HCT116 (cell line): ENCODE results near the gene GFOD1. TPM values are rescaled to one million over a fixed set of nuclear protein-coding genes. Genes with fewer than 3 reads are reported as not detected.

Experiments used
- ATAC-seq: fragments of 200-7000 bp; cut with Tn5 transposase; 2 replicates; pipeline ENCODE4 v1.9.1; 2020; ENCODE audit warnings: mild to moderate bottlenecking, moderate library complexity
- BruUV-seq: library from RNA; stranded (reverse); fragments of 400-500 nt; replicated peaks from 2 replicates; lab custom pipeline; 2021; lab: Mats Ljungman, UMichigan
- CTCF ChIA-PET: fragments of 300-600 bp; sonication (Branson Sonifier 250); formaldehyde crosslinking; loops from one replicate; lab custom pipeline; 2021; ENCODE audit warnings: antibody characterized with exemption; lab: Charles Lee
- POLR2A ChIA-PET: fragments of 300-600, 350-600 bp; sonication (Branson Sonifier 250); formaldehyde crosslinking; loops from one replicate; lab custom pipeline; 2021; ENCODE audit warnings: antibody characterized with exemption; lab: Charles Lee
- RAD21 ChIA-PET, 2 experiments: fragments of 300-600 bp; sonication (Branson Sonifier 250); formaldehyde crosslinking; loops; one replicate each; lab custom pipeline; 2023; ENCODE audit warnings: low total read pairs in 2 of 2; ENCODE audit not compliant: uncharacterized antibody in 2 of 2, unreplicated experiment in 2 of 2, low non-redundant PET in 1 of 2; lab: Charles Lee
- DNase-seq: peaks from one replicate; pipeline ENCODE4 v3.0.0-alpha.2; 2010; ENCODE audit warnings: low read depth, low spot score
- H2AFZ ChIP-seq: fragments of 200-600 bp; shearing (Covaris generic), sonication (generic); 2 replicates; pipeline ENCODE4 v1.6.1; 2017; ENCODE audit warnings: low read depth, mixed run types, mixed read lengths, antibody characterized with exemption, low read length; ENCODE audit not compliant: poor library complexity, severe bottlenecking
- H3K27ac ChIP-seq: 2 replicates; pipeline ENCODE4 v1.5.1; 2012; ENCODE audit warnings: low read depth, low read length
- H3K27me3 ChIP-seq: fragments of 200-600 bp; sonication (generic); 2 replicates; pipeline ENCODE4 v1.6.1; 2016; ENCODE audit warnings: mixed run types, low read length, mixed read lengths; ENCODE audit not compliant: insufficient read depth
- H3K36me3 ChIP-seq, 2 experiments: fragments of 200-500 bp in 1 of 2; fragments of 200-600 bp in 1 of 2; sonication (Bioruptor generic) in 1 of 2; sonication (generic) in 1 of 2; 2 replicates each; pipeline versions ENCODE4 v1.5.1 to v1.6.1; 2014 to 2016; ENCODE audit warnings: low read length in 2 of 2, inconsistent platforms in 1 of 2, mixed read lengths in 1 of 2, mixed run types in 1 of 2; ENCODE audit not compliant: insufficient read depth in 2 of 2, control insufficient read depth in 1 of 2
- H3K4me1 ChIP-seq, 2 experiments: fragments of 200-600 bp in 1 of 2; sonication (generic) in 1 of 2; 2 replicates each; pipeline versions ENCODE4 v1.5.1 to v1.6.1; 2012 to 2017; ENCODE audit warnings: low read length in 2 of 2, inconsistent platforms in 1 of 2, mild to moderate bottlenecking in 1 of 2, mixed read lengths in 1 of 2, mixed run types in 1 of 2, moderate library complexity in 1 of 2; ENCODE audit not compliant: insufficient read depth in 2 of 2, control insufficient read depth in 1 of 2
- H3K4me2 ChIP-seq: fragments of 200-600 bp; sonication (generic); 2 replicates; pipeline ENCODE4 v1.6.1; 2017; ENCODE audit warnings: mixed run types, low read length, mixed read lengths
- H3K4me3 ChIP-seq, 2 experiments: fragments of 200-600 bp in 1 of 2; sonication (generic) in 1 of 2; replicated peaks in 1 of 2; 2 replicates each; pipeline ENCODE4 v1.5.1; 2011 to 2016; ENCODE audit warnings: low read length in 2 of 2, control low read depth in 1 of 2, low read depth in 1 of 2, mild to moderate bottlenecking in 1 of 2, mixed read lengths in 1 of 2, mixed run types in 1 of 2
- H3K79me2 ChIP-seq: fragments of 200-600 bp; sonication (generic); 2 replicates; pipeline ENCODE4 v1.6.1; 2017; ENCODE audit warnings: mild to moderate bottlenecking, mixed run types, low read length, moderate library complexity, mixed read lengths; ENCODE audit not compliant: insufficient read depth
- H3K9ac ChIP-seq: fragments of 200-600 bp; sonication (generic); 2 replicates; pipeline ENCODE4 v1.6.1; 2016; ENCODE audit warnings: low read length, mixed read lengths
- H3K9me2 ChIP-seq: fragments of 200-600 bp; sonication (generic), shearing (Covaris generic); 2 replicates; pipeline ENCODE4 v1.6.1; 2017; ENCODE audit warnings: mixed run types, mild to moderate bottlenecking, moderate library complexity; ENCODE audit not compliant: insufficient read depth
- H3K9me3 ChIP-seq, 2 experiments: fragments of 200-500 bp in 1 of 2; fragments of 200-600 bp in 1 of 2; sonication (Bioruptor generic) in 1 of 2; sonication (generic) in 1 of 2; 2 replicates each; pipeline ENCODE4 v1.6.1; 2014 to 2017; ENCODE audit warnings: low read length in 2 of 2, mixed read lengths in 2 of 2, inconsistent platforms in 1 of 2, low read depth in 1 of 2, mild to moderate bottlenecking in 1 of 2, mixed run types in 1 of 2, moderate library complexity in 1 of 2; ENCODE audit not compliant: control insufficient read depth in 1 of 2, insufficient read depth in 1 of 2
- H4K20me1 ChIP-seq: fragments of 200-600 bp; sonication (generic), shearing (Covaris generic); 2 replicates; pipeline ENCODE4 v1.6.1; 2017; ENCODE audit warnings: mixed run types, mild to moderate bottlenecking, moderate library complexity; ENCODE audit not compliant: insufficient read depth
- ATF3 ChIP-seq: IDR thresholded peaks from 2 replicates; pipeline ENCODE4 v1.6.1; 2012
- CBX3 ChIP-seq: IDR thresholded peaks from 2 replicates; pipeline ENCODE4 v1.6.1; 2012; ENCODE audit warnings: low read depth
- CEBPB ChIP-seq: IDR thresholded peaks from 2 replicates; pipeline ENCODE4 v1.6.1; 2012; ENCODE audit warnings: low read depth
- CTCF ChIP-seq, 3 experiments: fragments of 200-600 bp in 1 of 3; sonication (generic) in 1 of 3; IDR thresholded peaks in 2 of 3; conservative IDR thresholded peaks in 1 of 3; 2 replicates each; pipeline ENCODE4 v1.5.1; 2012 to 2017; ENCODE audit warnings: low read depth in 2 of 3, low read length in 2 of 3, antibody characterized with exemption in 1 of 3, borderline replicate concordance in 1 of 3, control low read depth in 1 of 3, mild to moderate bottlenecking in 1 of 3, mixed read lengths in 1 of 3, mixed run types in 1 of 3, moderate library complexity in 1 of 3; ENCODE audit not compliant: insufficient read depth in 1 of 3
- EGR1 ChIP-seq: IDR thresholded peaks from 2 replicates; pipeline ENCODE4 v1.6.1; 2012; ENCODE audit warnings: low read depth
- EZH2 ChIP-seq: fragments of 200-600 bp; sonication (generic); IDR thresholded peaks from 2 replicates; pipeline ENCODE4 v1.6.1; 2017; ENCODE audit warnings: antibody characterized with exemption, mixed run types
- EZH2phosphoT487 ChIP-seq: fragments of 200-600 bp; IDR thresholded peaks from 2 replicates; pipeline ENCODE4 v1.6.1; 2018; ENCODE audit warnings: antibody characterized with exemption, borderline replicate concordance
- FOSL1 ChIP-seq: IDR thresholded peaks from 2 replicates; pipeline ENCODE4 v1.6.1; 2012; ENCODE audit warnings: low read depth
- JUND ChIP-seq: IDR thresholded peaks from 2 replicates; pipeline ENCODE4 v1.6.1; 2012
- RAD21 ChIP-seq: IDR thresholded peaks from 2 replicates; pipeline ENCODE4 v1.6.1; 2012; ENCODE audit warnings: low read depth, mild to moderate bottlenecking
- REST ChIP-seq: IDR thresholded peaks from 2 replicates; pipeline ENCODE4 v1.6.1; 2012; ENCODE audit warnings: low read depth
- SRF ChIP-seq: IDR thresholded peaks from 2 replicates; pipeline ENCODE4 v1.6.1; 2012; ENCODE audit warnings: low read depth
- TCF7L2 ChIP-seq: IDR thresholded peaks from 2 replicates; pipeline ENCODE4 v1.7.0; 2011; ENCODE audit warnings: borderline replicate concordance, inconsistent platforms; ENCODE audit not compliant: insufficient read depth, insufficient read length; ENCODE audit errors: extremely low read depth
- YY1 ChIP-seq: IDR thresholded peaks from 2 replicates; pipeline ENCODE4 v1.6.1; 2011; ENCODE audit warnings: low read length, low read depth, moderate library complexity, mild to moderate bottlenecking; ENCODE audit not compliant: insufficient replicate concordance; ENCODE audit errors: extremely low read depth
- ZFX ChIP-seq: fragments of 450-650 bp; IDR thresholded peaks from 2 replicates; pipeline ENCODE4 v1.6.1; 2017
- ZNF274 ChIP-seq: fragments of 200-500 bp; sonication (Bioruptor generic); IDR thresholded peaks from 2 replicates; pipeline ENCODE4 v1.6.1; 2014; ENCODE audit warnings: mild to moderate bottlenecking, low read depth, low read length, inconsistent platforms
- intact Hi-C: fragments of 100-400 bp; cut with micrococcal nuclease; formaldehyde crosslinking; loops from 2 replicates; pipeline ENCODE4 v1.10.0; 2022
- total RNA-seq: library from RNA; stranded (reverse); gene quantifications from one replicate; pipeline ENCODE4 v1.2.1, GENCODE V29; 2021; ENCODE audit not compliant: unreplicated experiment
- TF ChIP-seq, protein P1 (sequence below): IDR thresholded peaks from 2 replicates; pipeline ENCODE4 v1.6.1; 2012

Gene GFOD1
- total RNA-seq, 1 experiment from 2014 or later: 3.8 TPM

- Histone ChIP-seq H3K9me2 (no peaks in the 10 kb centered on the region), H3K4me1 (peaks cover 0 to 3% of the 10 kb centered on the region in 2 experiments; a peak in 1 of 4 replicates), H3K9ac (no peak overlapping the region), H2AFZ (no peak overlapping the region), H3K27ac (no peak overlapping the region), H3K4me2 (no peak overlapping the region), H3K79me2 (no peaks in the 10 kb centered on the region), H3K9me3 (no peaks in the 10 kb centered on the region), H4K20me1 (no peaks in the 10 kb centered on the region), H3K4me3 (no peak overlapping the region), H3K27me3 (no peaks in the 10 kb centered on the region), H3K36me3 (no peaks in the 10 kb centered on the region)
- DNase-seq (no peak), ATAC-seq (no peak)
- no peak for TF ChIP-seq SRF
- no peak for TF ChIP-seq CEBPB
- no peak for TF ChIP-seq ATF3
- no peak for TF ChIP-seq ZNF274
- TF ChIP-seq, protein P1, sequence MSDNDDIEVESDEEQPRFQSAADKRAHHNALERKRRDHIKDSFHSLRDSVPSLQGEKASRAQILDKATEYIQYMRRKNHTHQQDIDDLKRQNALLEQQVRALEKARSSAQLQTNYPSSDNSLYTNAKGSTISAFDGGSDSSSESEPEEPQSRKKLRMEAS: no peak
- no peak for TF ChIP-seq RAD21
- TF ChIP-seq EGR1: no peak
- TF ChIP-seq REST: no peak
- no peak for TF ChIP-seq FOSL1
- TF ChIP-seq CBX3: no peak
- TF ChIP-seq EZH2: no peak
- TF ChIP-seq TCF7L2: no peak
- no peak for TF ChIP-seq ZFX
- no peak for TF ChIP-seq JUND
- TF ChIP-seq EZH2phosphoT487: no peak
- no peak for TF ChIP-seq CTCF (IDR thresholded peaks at IDR 0.05 in 2 of 3, conservative IDR thresholded peaks at IDR 0.05 in 1 of 3; ENCODE audit: borderline replicate concordance in 1 of 3, insufficient read depth in 1 of 3, low read depth in 2 of 3, low read length in 2 of 3)
- TF ChIP-seq YY1: no peak
- intact Hi-C loops: no loop called here
- ChIA-PET POLR2A (no interaction called here), RAD21 (no interaction called here), CTCF (no interaction called here)
- BruUV-seq: no TSS peak
Observed at GRCh38 chr6:13431059-13431656, 56.2 kb downstream of the GFOD1 start.
